HG03159 (cell line): ENCODE results near the gene PFAS.
A peak's percentile ranks its signal among the peaks of the same experiment; 100 is the strongest.
"Not testable (repeated sequence)": the region's sequence is repeated elsewhere in the genome, so short reads cannot be mapped to it uniquely, and the experiment has no call there.

Experiments used
- ATAC-seq: cut with Tn5 transposase; IDR thresholded peaks from one replicate; pipeline ENCODE4 v1.9.1; 2021; ENCODE audit warnings: mild to moderate bottlenecking, moderate library complexity; ENCODE audit not compliant: unreplicated experiment

The PFAS gene

GRCh38 chr17:8248751-8249607, at the start of gene PFAS:
Gene PFAS, plus strand, starts transcription at chr17:8249289. Its CDS starts 4,649 bp downstream, at chr17:8253938.
- ATAC-seq = peak; percentile 40

- no peak for ATAC-seq
Observed at GRCh38 chr17:8204761-8205555, 44.1 kb upstream of the PFAS start.

GRCh38 chr17:8206536-8206935, 42.6 kb upstream of the PFAS start:
- no peak for ATAC-seq

- ATAC-seq = peak; percentile 82
Observed at GRCh38 chr17:8209907-8210760, 39.0 kb upstream of the PFAS start, which contains the start of gene AURKB. Gene AURKB, minus strand, starts transcription at chr17:8210575. Its CDS starts 351 bp downstream, at chr17:8210224.

GRCh38 chr17:8210761-8211458, 38.2 kb upstream of the PFAS start:
- no peak for ATAC-seq

GRCh38 chr17:8212312-8213180, 36.5 kb upstream of the PFAS start:
- ATAC-seq = no peak

- not testable (repeated sequence) for ATAC-seq
Observed at GRCh38 chr17:8214000-8214399, 35.1 kb upstream of the PFAS start.

GRCh38 chr17:8220783-8221662, 28.1 kb upstream of the PFAS start:
- no peak for ATAC-seq

GRCh38 chr17:8221663-8222379, 27.3 kb upstream of the PFAS start:
- peak; percentile 44 for ATAC-seq

- ATAC-seq = peak; percentile 21
Observed at GRCh38 chr17:8222380-8222629, 26.8 kb upstream of the PFAS start.

- ATAC-seq = peak; percentile 31
Observed at GRCh38 chr17:8222630-8223355, 26.3 kb upstream of the PFAS start.

GRCh38 chr17:8223356-8224126, 25.5 kb upstream of the PFAS start:
- no peak for ATAC-seq

GRCh38 chr17:8224891-8225812, 23.9 kb upstream of the PFAS start:
- ATAC-seq = no peak

- no peak for ATAC-seq
Observed at GRCh38 chr17:8225813-8226535, 23.1 kb upstream of the PFAS start.
